Rectal smooth muscle tissue (tissue), 1 donor: ENCODE results near the gene WDR86.

Source experiments
- H3K27ac ChIP-seq: one replicate; pipeline ENCODE4 v1.7.0; 2013; ENCODE audit warnings: low read depth, low read length, inconsistent platforms
- H3K27me3 ChIP-seq: one replicate; pipeline ENCODE4 v1.7.0; 2013; ENCODE audit warnings: low read length; ENCODE audit not compliant: control insufficient read depth, insufficient read depth
- H3K36me3 ChIP-seq: one replicate; pipeline ENCODE4 v1.7.0; 2013; ENCODE audit warnings: low read length; ENCODE audit not compliant: control insufficient read depth, insufficient read depth
- H3K4me1 ChIP-seq: one replicate; pipeline ENCODE4 v1.7.0; 2013; ENCODE audit warnings: low read length; ENCODE audit not compliant: control insufficient read depth, insufficient read depth
- H3K4me3 ChIP-seq: one replicate; pipeline ENCODE4 v1.7.0; 2013; ENCODE audit warnings: low read length
- H3K9ac ChIP-seq: one replicate; pipeline ENCODE4 v1.7.0; 2013; ENCODE audit warnings: low read length

WDR86 gene

GRCh38 chr7:151388007-151388297 lies 21.9 kb downstream of the WDR86 start:
- no peak overlapping the region for H3K9ac ChIP-seq
- H3K36me3 ChIP-seq: no peaks in the 10 kb centered on the region
- no peaks in the 10 kb centered on the region for H3K27me3 ChIP-seq
- H3K4me3 ChIP-seq: no peak overlapping the region
- H3K4me1 ChIP-seq: no peaks in the 10 kb centered on the region
- H3K27ac ChIP-seq: no peak overlapping the region

- Histone ChIP-seq H3K27ac (no peak overlapping the region), H3K4me1 (no peaks in the 10 kb centered on the region), H3K9ac (no peak overlapping the region), H3K27me3 (peaks cover 4% of the 10 kb centered on the region), H3K36me3 (no peaks in the 10 kb centered on the region), H3K4me3 (no peak overlapping the region)
Observed at GRCh38 chr7:151387161-151388006, 22.5 kb downstream of the WDR86 start.

DNA sequence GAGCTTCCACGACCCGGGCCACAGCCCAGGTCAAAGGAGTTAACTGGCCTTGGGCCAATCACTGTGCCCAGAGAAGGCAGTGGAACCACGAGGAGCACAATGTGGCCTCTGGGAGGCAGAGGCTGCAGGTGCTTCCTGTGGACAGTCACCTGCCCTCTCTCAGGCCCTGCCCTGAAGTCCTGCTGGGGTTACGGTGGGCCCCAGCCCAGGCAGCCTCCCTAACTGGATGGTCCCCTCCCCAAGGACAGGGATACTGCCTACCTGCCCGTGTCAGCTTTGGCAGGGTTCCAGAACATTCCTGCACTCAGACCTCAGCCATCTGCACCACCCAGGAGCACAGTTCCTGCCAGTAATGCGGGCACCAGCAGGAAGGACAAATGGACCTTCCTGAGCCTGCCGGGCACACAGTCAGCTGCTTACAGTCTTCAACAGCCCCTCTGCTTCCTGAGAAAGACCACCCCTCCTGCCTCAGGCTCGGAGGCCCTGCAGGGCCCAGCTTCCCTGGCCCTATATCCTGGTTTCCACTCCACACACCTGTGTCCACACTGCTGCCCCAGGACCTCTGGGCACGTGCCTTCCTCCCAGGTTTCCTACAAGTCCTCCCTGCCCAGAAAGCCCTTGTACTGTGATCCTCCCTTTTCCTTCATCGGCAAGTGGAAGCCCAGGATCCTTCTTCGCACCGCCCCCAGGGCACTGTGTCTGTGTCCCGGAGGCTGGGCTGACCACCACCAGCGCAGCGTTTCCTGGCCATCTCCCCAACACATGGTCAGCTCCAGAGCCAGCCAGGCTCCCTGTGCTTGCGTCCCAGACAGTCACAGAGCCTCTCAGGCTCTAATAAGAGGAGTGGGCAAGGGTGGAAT lies 23.3 kb downstream of the WDR86 start:
- Histone ChIP-seq H3K27ac (no peak overlapping the region), H3K9ac (no peak overlapping the region), H3K4me1 (no peaks in the 10 kb centered on the region), H3K4me3 (no peak overlapping the region), H3K27me3 (peaks cover 12% of the 10 kb centered on the region), H3K36me3 (no peaks in the 10 kb centered on the region)

- Histone ChIP-seq H3K4me3 (no peak overlapping the region), H3K9ac (no peak overlapping the region), H3K36me3 (no peaks in the 10 kb centered on the region), H3K4me1 (no peaks in the 10 kb centered on the region), H3K27ac (no peak overlapping the region), H3K27me3 (peaks cover 14% of the 10 kb centered on the region)
Observed at GRCh38 chr7:151385626-151386300, 24.1 kb downstream of the WDR86 start.

DNA sequence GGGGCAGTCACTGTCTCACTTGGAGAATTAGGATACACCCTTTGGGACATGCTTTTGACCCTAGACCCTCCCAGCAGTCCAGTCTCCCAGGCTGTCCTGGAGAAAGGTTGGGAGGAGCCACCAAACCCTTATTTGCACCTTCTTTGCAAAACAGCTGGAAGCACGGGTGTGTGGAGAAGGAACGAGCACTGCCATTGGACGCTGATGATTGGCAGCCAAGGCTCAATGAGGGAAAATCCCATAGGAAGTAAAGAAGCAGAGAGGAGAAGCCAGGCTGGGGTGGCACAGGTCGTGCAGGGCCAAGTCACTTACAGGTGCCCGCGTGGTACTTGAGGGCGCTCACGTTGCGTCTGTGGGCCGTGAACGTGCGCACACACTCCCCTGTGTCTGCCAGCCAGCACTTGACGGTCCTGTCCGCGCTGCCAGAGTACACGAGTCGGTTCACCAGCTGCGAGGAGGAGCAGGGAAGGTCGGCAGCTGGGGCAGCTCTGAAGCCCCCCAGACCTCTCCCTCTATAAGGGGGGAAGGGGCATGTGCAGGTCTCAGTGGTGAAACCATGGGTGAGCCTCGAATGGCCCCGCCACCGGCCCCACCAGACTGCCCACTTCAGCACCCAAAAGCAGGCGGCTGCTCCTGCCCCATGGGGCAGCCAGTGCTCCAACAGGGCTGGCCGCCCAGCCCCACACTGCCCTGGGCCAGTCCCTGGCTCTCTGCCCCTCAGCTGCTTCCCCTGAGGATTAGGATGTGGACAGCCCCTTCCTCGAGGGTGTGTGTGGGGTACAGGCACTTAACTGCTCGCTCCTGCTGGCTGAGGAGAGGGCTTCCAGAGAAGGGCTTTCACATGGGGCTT lies 24.8 kb downstream of the WDR86 start:
- Histone ChIP-seq H3K27ac (no peak overlapping the region), H3K9ac (no peak overlapping the region), H3K4me1 (no peaks in the 10 kb centered on the region), H3K36me3 (no peaks in the 10 kb centered on the region), H3K4me3 (no peak overlapping the region), H3K27me3 (peaks cover 14% of the 10 kb centered on the region)

DNA sequence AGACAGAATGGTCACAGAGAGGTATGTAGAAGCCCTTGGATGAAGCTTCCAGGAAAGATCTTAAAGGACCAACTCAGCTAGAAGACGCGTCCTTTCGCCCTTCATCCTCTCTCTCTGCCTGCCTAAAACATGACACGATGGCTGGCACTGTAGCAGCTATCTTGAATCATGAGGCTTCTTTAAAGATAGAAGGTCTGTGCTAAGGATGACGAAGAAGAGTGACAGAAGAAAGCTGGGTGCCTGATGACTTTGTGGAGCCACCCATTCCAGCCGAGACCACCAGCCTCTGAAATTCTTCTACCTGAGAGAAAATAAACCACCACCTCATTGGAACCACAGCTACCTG lies 25.5 kb downstream of the WDR86 start:
- H3K4me3 ChIP-seq: no peak overlapping the region
- no peak overlapping the region for H3K27ac ChIP-seq
- H3K36me3 ChIP-seq: peaks cover 6% of the 10 kb centered on the region
- H3K27me3 ChIP-seq: peaks cover 14% of the 10 kb centered on the region
- H3K4me1 ChIP-seq: no peaks in the 10 kb centered on the region
- H3K9ac ChIP-seq: no peak overlapping the region

GRCh38 chr7:151383638-151384351 lies 26.0 kb downstream of the WDR86 start:
- Histone ChIP-seq H3K4me1 (no peaks in the 10 kb centered on the region), H3K4me3 (no peak overlapping the region), H3K27me3 (peaks cover 14% of the 10 kb centered on the region), H3K9ac (no peak overlapping the region), H3K27ac (no peak overlapping the region), H3K36me3 (peaks cover 8% of the 10 kb centered on the region)

GRCh38 chr7:151382079-151382885 lies 27.6 kb downstream of the WDR86 start:
- Histone ChIP-seq H3K4me1 (no peaks in the 10 kb centered on the region), H3K9ac (no peak overlapping the region), H3K36me3 (peaks cover 13% of the 10 kb centered on the region), H3K4me3 (peak overlapping the region; percentile 53), H3K27me3 (peaks cover 14% of the 10 kb centered on the region), H3K27ac (no peak overlapping the region)

DNA sequence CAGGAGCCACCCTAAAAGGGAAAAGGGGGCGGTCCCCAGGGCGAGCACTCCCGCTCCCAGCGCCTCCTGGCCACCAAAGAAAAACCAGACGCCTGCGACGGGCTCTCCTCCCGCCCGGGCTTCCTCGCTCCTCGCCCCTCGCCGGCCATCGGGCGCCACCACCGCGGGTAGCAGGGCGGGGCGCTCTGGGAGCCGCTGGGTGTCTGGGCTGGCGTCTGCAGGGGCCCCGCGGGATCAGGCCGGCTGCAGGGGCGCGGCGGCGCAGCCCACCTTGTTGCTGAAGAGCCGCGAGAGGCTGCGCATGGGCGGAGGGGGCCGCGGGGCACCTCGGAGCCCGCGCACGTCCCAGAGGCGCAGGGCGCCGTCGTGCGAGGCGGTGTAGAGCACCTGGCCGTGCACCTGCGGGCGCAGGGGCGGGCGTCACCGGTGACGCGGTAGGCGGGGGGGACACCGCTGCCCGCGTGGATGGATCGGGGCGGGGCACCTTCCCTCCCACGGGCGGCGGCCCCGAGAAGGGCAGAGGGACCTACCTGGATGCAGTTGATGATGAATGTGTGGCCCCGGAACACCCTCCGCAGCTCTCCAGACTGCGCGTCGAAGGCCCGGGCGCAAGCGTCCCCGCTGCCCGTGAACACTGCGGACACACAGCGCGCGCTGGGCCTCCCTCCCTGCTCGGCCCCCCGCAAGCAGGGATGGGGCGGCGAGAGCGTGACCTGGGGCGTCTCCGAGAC lies 28.3 kb downstream of the WDR86 start:
- Histone ChIP-seq H3K36me3 (peaks cover 18% of the 10 kb centered on the region), H3K27me3 (peaks cover 14% of the 10 kb centered on the region), H3K9ac (no peak overlapping the region), H3K4me3 (peak overlapping the region; percentile 53), H3K4me1 (no peaks in the 10 kb centered on the region), H3K27ac (no peak overlapping the region)

GRCh38 chr7:151381098-151381347 lies 28.8 kb downstream of the WDR86 start:
- Histone ChIP-seq H3K9ac (no peak overlapping the region), H3K36me3 (peaks cover 22% of the 10 kb centered on the region), H3K27me3 (peaks cover 14% of the 10 kb centered on the region), H3K4me1 (no peaks in the 10 kb centered on the region), H3K4me3 (peak overlapping the region; percentile 53), H3K27ac (no peak overlapping the region)
